GM18873 (cell line): Measurements from ENCODE around the gene TUT4.

Experiments
- ATAC-seq: cut with Tn5 transposase; IDR thresholded peaks from one replicate; pipeline ENCODE4 v1.9.1; 2021; ENCODE audit warnings: mild to moderate bottlenecking, moderate library complexity, moderate number of reproducible peaks; ENCODE audit not compliant: unreplicated experiment, low FRiP score

Gene TUT4

DNA sequence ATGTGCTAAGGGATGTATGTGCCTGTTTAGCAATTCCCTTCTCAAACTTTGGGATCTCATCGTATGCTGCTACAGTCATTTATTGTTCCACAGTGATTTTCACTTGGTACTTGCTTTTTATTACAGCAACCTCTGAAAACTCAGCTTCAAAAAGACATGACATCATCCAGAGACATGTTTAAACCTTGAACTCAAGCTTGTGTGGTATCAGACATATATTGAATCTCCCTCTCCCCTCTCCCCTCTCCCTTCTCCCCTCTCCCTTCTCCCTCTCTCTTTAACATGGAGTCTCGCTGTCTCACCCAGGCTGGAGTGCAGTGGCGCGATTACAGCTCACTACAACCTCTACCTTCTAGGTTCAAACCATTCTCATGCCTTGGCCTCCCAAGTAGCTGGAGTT lies 19.5 kb upstream of the TUT4 start:
- no peak for ATAC-seq

DNA sequence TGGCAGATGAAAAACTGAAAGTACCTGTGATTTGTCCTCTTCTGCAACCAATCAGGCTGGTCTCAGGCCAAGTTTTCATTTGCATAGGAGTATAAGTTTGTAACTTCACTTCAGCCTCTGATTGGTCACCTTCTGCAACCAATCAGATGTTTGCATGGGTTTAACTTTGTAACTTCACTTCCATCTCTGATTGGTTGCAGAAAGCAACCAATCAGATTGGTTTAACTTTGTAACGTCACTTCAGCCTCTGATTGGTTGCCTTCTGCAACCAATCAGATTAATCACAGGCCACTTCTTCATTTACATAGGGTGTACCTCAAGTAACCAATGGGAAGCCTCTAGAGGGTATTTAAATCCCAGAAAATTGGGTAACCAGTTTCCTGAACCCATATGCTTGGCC lies 18.9 kb upstream of the TUT4 start:
- ATAC-seq = no peak

DNA sequence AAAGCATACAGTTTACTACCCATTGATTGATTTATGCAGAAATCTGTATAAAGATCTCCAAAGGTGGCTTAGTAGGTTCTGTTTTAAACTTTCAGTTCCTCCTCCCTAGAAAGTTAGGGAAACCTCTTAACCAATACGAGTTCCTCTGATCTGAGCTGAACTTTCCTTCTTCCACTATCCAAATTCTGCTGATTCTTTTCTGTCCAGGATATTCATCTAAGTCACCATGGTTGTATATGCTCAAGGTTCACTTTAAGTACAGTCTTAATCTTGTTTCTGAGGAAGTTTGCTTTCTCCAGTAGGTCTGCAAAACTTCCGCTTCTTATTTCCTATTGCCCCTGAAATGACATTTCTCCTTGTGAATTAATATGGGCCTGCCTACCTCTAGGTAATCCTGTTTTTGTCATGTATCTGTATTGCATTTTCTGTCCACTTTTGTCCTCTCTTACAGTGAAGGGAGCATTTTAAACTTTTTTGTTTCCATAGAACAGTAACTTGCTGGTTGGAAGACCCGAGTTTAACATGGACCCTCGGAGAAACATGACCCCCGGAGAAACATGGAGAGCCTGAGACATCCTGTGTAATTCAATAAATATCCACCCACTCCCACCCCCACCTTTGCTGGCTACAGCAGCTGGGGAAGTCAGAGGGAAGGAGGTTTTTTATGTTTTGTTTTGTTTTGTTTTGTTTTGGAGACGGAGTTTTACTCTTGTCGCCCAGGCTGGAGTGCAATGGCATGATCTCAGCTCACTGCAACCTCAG lies 16.7 kb upstream of the TUT4 start:
- ATAC-seq = no peak

DNA sequence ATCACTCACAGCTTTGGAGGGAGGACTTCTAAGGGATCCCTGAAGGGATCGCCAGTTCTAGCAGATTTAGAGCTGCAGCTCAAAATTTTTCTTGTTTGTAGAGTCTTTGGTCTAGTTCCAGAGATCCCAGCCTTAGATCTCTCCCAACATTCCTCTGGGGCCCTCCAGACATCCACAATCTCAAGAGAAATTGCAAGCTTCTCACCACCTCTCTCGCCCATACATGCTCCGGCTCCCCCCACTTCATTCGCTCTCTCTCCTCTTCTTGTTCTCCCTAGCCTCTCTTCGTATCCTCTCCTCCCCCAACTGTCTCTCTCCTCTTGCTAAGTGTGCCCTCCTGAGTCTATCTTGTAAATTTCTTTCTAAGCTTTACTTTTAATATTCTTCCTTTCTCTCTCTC lies 15.1 kb upstream of the TUT4 start:
- ATAC-seq = no peak

DNA sequence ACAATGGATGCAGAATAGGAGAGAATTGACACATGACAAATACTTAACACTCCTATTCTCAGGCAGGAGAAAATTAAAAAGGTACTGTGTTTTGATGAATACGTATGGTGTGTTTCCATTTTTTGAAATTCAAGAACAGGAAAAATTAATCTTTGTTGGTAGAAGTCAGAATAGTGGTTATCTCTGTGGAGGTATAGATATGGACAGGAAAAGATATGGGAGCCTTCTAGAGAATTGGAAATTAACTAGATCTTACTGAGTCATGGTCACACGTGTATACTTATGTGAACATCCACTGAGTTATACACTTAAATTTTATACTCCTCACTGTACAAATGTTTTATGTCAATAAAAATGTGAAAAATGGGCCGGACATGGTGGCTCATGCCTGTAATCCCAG lies 9.9 kb upstream of the TUT4 start:
- no peak for ATAC-seq

DNA sequence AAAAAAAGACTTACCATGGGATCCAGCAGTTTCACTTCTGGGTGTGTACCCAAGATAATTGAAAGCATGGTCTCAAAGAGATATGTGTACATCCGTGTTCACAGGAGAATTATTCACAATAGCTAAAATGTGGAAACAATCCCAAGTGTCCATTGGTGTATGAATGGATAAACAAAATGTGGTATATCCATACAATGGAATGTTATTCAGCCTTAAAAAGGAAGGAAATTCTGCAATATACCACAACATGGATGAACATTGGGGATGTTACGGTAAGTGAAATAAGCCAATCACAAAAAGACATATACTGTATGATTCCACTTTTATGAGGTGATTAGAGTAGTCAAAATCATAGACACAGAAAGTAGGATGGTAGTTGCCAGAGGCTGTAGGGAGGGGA lies 7.0 kb upstream of the TUT4 start:
- no peak for ATAC-seq

DNA sequence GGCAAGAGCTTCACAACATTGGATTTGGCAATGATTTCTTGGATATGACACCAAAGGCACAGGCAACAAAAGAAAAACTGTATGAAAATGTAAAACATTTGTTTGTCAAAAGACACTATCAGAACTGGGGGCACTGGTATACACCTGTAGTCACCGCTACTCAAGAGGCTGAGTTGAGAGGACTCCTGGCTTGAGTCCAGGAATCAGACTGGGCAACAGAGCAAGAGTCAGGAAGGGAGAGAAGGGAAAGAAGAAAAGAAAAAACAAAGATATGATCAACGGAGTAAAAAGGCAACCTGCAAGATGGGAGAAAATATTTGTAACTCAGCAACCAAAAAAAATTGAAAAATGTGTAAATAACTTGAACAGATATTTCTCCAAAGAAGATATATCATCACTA lies 6.0 kb upstream of the TUT4 start:
- ATAC-seq = no peak

DNA sequence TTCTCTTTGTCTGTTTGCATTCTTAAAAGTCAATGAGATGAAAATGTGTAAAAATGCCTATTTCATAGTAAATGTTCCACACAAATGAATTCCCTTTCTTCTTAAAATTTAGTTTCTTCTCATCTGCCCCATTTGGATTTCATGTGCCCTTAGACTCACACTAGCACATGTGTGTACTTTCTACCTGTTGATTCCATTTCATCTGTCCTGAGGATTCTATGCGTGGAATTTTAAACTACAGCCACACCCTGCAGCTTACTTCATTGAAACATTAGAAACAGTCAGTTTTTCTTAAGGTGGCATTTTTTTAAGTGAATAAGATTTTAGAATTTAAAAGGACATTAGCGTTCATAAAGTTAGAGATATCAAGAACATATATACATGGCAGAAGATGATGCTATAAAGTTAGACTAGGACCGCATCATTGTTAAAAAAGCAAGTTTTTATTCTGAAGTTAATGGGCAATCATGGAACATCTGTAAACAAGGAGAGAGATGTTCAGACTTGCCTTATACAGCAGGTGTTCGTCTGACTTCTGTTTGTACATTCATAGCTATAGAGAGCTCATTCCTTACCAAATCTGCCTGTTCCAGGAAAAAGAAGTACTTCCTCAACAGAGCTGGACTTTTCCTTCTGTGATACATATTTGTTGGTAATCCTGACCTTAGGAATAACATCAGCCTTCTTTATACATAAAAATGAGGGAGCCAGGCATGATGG lies 3.9 kb upstream of the TUT4 start:
- ATAC-seq = no peak

DNA sequence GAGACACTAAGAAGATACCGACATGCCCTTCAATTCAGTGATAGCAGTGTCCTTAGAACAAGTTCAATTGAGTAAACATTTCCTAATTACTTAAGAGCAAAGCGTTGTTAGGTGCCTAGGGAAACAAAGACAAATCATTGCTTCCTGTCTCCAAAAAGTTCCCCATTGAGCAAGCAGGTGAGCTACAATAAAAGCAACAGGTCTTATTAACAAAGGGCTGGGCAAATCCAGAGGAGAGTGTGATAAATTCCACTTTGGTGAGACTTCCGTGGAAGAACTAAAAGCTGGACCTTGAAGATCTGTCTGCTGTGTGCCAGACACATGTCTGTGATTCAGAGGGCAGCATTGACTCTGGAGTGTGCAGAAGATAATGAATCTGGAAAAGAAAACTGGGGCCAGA lies 1.9 kb upstream of the TUT4 start:
- no peak for ATAC-seq

DNA sequence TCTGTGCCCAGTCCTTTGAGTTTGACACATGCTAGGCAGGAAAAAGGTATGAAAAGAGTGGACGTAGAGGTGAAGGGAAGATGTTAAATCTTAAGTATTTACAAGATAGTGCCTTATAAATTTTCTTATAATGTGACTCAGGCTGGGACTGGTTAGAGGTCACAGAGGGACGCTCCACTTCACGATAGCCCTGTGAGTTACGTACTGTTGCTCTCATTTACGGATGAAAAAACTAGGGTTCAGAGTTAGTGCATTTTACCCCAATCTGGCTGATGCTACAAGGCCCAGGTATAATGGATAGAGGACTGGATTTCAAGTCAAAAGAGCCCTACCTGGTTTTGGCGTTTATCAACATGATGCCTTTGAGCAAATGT lies 1.4 kb upstream of the TUT4 start:
- no peak for ATAC-seq

DNA sequence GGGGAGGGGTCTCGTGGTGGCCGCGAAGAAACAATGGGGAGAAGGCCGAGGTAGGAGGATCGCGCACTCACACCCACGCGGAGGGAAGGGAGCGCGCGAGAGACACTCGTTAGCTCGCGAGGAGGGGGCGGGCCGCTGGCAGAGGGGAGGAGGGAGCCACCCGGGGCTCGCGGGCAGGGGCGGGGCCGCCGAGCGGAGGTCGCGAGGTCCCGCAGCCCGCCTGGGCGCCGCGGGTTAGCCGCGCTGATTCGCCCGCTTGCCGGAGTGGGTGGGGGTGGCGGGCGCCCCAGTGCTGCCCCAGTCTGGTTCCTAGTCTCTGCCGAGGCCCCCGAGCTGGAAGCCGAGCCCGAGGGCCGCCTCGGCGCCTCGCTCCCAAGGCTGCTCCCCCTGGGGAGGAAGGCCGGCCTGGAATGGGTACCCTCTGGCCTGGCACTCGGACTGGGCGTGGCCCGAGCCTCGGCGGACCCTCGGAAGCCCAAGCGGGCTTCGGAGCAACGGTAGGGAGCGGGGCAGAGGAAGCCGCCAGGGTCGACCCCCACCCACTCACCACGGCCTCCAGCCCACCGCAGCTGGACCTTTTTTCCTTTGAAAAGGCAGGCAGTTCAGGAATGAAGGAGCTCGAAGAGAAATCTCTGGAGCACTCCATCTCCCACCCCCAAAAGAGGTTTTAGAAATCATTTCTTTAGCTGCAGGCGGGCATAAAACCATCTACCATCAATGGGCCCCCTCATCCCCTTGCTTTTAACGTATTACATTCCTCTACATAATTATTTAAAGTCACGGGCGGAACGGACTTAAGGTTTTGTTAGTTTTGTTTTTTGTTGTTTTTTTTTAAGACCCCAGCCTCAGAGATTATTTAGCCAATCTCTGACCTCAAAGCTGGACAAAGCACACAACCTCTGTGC lies 722 bp upstream of the TUT4 start:
- ATAC-seq = no peak

DNA sequence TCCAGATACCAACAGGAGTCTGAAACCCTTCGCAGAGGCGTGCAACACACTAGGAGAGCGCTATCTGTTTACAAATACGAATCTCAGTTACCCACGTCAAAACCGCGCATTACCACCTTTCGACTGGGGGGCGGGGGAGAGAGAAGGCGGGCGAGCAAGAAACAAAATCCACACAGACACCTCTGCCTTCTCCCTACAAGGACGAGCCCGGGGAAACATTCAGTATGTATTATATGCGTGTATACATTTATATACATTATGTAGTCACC lies 722 bp downstream of the TUT4 start:
- ATAC-seq = no peak

DNA sequence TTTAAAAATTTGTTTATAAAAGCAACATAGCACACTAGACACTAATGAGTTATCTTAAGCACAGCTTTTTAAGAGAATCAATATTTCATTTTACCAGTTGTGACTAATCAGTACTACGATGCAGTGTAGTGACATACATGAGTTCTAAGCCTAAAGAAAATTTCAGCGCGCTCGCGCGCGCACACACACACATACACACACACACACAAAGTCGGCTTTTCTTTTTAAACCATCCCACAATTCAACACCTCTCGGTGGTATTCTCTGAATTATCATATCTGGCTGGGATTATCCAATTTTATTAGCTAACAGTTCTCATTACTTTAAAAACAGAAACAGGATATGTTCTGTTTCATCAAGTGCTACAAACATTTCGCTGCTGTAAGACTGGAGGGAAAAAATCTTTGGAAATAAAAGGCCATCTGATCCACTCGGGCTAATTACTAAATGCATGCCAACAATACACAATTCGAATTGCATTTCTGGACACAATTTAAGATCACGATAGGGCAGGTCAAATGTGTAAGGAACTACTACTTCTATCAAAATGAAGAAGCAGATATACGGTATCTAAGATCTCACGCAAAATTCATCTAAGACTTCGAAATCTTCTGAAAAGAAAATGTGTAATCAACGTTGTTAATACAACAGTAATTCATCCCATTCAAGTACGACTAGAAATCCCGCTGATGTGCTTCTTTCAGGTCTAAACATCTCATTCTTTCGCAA lies 1.2 kb downstream of the TUT4 start:
- no peak for ATAC-seq

DNA sequence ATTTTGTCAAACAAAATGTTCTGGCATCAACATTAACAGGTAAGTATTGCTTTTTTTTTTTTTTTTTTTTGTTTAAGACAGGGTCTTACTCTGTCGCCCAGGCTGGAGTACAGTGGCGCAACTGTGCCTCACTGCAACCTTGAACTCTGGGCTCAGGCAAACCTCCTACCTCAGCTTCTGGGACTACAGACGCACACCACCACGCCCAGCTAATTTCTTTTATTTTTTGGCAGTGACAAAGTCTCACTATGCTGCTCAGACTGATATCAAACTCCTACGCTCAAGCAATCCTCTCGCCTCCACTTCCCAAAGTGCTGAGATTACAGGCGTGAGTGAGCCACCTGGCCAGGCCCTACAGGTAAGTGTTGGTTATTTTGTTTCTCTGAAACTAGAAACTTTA lies 2.4 kb downstream of the TUT4 start:
- no peak for ATAC-seq

DNA sequence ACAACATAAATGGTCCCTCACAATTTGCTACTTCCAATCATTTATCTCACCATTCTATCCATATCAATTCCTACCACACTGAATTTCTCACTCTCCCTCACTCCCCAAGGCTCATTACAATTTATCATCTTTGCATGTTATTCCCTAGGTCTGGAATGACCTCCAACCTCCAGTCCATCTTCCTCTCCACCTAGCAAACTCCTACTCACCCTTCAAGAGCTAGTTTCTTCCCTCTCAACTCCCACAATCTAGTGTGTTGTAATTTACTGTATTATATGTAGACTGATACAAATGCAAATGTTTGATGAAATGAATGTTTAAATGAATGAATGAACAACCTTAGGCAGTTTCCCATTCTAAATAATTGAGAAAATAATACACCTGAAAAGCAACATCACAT lies 3.6 kb downstream of the TUT4 start:
- ATAC-seq = no peak

DNA sequence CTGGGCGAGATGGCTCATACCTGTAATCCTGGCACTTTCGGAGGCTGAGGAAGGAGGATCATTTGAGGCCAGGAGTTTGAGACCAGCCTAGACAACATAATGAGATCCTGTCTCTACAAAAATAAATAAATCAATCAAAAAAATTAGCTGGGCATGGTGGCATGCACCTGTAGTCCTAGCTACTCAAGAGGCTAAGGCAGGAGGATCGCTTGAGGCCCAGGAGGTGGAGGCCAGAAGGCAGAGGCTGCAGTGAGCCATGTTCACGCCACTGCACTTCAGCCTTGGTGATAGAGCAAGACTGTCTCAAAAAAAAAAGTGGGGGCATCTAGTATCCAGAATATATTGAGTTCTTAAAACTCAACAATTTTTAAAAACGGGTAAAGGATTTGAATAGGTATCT lies 6.0 kb downstream of the TUT4 start:
- ATAC-seq = no peak

DNA sequence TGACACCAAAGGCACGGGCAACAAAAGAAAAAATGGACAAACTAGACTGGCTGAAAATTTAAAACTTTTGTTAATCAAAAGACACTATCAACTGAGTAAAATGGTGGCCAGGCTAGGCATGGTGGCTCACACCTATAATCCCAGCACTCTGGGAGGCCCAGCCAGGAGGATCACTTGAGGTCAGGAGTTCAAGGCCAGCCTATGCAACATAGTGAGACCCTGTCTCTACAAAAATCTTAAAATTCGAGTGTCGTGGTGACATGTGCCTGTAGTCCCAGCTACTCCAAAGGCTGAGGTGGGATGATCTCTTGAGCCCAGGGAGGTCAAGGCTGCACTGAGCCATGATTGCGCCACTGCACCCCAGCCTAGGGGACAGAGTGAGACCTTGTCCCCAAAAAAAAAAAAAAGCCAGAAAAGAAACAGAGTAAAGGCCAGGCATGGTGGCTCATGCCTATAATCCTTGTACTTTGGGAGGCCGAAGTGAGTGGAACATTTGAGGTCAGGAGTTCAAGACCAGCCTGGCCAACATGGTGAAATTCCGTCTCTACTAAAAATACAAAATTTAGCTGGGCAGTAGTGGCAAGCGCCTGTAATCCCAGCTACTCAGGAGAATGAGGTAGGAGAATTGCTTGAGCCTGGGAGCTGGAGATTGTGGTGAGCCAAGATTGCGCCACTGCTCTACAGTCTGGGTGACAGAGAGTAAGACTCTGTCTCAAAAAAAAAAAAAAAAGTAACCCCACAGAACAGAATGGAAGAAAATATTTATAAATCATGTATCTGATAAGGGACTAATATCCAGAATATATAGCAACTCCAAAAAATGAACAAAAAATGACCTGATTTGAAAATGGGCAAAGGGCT lies 8.0 kb downstream of the TUT4 start:
- no peak for ATAC-seq

DNA sequence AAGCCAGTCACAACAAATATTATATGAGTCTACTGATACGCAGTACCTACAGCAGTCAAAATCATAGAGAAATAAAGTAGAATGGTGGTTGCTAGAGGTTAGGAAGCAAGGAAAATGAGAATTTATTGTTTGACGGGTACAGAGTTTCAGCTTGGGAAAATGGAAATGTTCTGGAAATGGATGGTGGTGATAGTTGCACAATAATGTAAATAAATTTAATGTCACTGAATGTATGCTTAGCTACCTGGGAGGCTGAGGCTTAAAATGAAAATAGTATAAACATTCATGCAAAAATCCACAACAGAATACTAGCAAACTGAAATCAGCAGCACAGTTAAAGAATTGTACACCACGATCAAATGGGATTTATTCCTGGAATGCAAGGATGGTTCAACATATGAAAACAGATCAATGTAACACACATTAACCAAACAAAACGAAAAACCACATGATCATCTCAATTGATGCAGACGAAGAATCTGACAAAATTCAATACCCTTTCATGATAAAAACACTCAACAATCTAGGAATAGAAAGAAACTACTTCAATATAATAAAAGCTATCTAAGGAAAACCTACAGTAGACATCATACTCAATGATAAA lies 10.7 kb downstream of the TUT4 start:
- no peak for ATAC-seq

DNA sequence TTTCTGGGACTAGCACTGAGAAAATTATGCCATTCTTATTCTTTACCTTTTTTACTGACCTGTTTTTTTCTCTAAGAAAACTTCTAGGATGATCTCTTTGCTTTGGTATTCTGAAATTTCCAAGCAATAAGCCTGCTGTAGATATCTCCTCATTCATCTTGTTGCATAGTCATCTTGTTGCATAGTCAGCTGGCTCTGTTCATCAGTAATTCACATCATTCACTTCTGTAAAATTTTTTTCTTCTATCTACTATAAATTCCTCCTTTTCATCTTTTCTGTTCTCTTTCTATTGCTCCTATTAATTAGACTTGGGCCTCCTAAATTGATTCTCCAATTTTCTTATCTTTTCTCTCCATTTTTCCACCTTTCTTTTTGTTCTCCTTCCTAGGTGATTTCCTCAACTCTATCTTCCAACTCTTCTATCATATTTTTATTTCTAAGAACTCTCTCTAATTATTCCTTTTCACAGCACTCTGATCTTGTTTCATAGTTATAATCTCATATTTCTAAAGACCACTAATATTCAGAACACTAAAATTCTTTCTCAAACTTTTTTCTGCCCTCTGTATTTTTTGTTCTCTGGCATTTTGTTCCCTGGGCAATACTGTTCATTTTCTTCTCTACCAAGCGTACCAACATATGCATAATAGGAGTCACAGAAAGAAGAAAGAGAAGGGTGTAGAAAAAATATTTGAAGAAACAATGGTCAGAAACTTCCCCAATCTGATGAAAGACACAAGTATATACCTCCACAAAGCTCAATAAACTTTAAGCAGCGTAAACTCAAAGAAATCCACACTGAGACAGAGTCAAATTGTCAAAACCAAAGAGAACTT lies 17.7 kb downstream of the TUT4 start:
- no peak for ATAC-seq
